CD4-positive, alpha-beta T cell treated with Interleukin-4 for 1 hour (primary cell): ENCODE data around the gene ANAPC1.
A peak's percentile ranks its signal among the peaks of the same experiment; 100 is the strongest.
"Not testable (repeated sequence)": the region's sequence is repeated elsewhere in the genome, so short reads cannot be mapped to it uniquely, and the experiment has no call there.

Experiments
- DNase-seq, 2 donors: peaks; one replicate each; pipeline ENCODE4 v3.0.0-alpha.2; 2020 to 2022

ANAPC1 gene

GRCh38 chr2:111903930-111904439, 20.0 kb upstream of the ANAPC1 start:
- no peak for DNase-seq

- DNase-seq: no peak
Measured at GRCh38 chr2:111903516-111903915, 19.5 kb upstream of the ANAPC1 start.

GRCh38 chr2:111900859-111901258, 16.9 kb upstream of the ANAPC1 start:
- DNase-seq: no peak

GRCh38 chr2:111898703-111899514, 14.9 kb upstream of the ANAPC1 start:
- no peak for DNase-seq

GRCh38 chr2:111897924-111898702, 14.1 kb upstream of the ANAPC1 start, which contains the start of gene MERTK:
Gene MERTK, plus strand, starts transcription at chr2:111898607. Its CDS starts 129 bp downstream, at chr2:111898736.
- peak; percentile 33 for DNase-seq

GRCh38 chr2:111897630-111897923, 13.6 kb upstream of the ANAPC1 start:
- no peak for DNase-seq

- DNase-seq: no peak
Measured at GRCh38 chr2:111896576-111896975, 12.6 kb upstream of the ANAPC1 start.

GRCh38 chr2:111896024-111896423, 12.0 kb upstream of the ANAPC1 start:
- no peak for DNase-seq

- DNase-seq: no peak
Measured at GRCh38 chr2:111884592-111884964, 585 bp upstream of the ANAPC1 start.

GRCh38 chr2:111872806-111873205, 11.2 kb downstream of the ANAPC1 start:
- DNase-seq: not testable (repeated sequence)

GRCh38 chr2:111865124-111865523, 18.9 kb downstream of the ANAPC1 start:
- DNase-seq: not testable (repeated sequence)

- DNase-seq: not testable (repeated sequence)
Measured at GRCh38 chr2:111860005-111860404, 24.0 kb downstream of the ANAPC1 start.

GRCh38 chr2:111852544-111852943, 31.4 kb downstream of the ANAPC1 start:
- not testable (repeated sequence) for DNase-seq

- DNase-seq: peak in 1 of 2 donors; percentile 16
Measured at GRCh38 chr2:111850646-111851045, 33.3 kb downstream of the ANAPC1 start.

- not testable (repeated sequence) for DNase-seq
Measured at GRCh38 chr2:111839625-111840282, 44.2 kb downstream of the ANAPC1 start.

- not testable (repeated sequence) for DNase-seq
Measured at GRCh38 chr2:111838992-111839391, 45.0 kb downstream of the ANAPC1 start.

GRCh38 chr2:111834221-111834620, 49.8 kb downstream of the ANAPC1 start:
- DNase-seq: not testable (repeated sequence)

- DNase-seq: not testable (repeated sequence)
Measured at GRCh38 chr2:111830479-111830878, 53.5 kb downstream of the ANAPC1 start.

- not testable (repeated sequence) for DNase-seq
Measured at GRCh38 chr2:111828217-111828766, 55.7 kb downstream of the ANAPC1 start.

- DNase-seq: not testable (repeated sequence)
Measured at GRCh38 chr2:111812970-111813622, 70.9 kb downstream of the ANAPC1 start.

GRCh38 chr2:111790633-111791032, 93.4 kb downstream of the ANAPC1 start:
- DNase-seq: not testable (repeated sequence)

- DNase-seq: not testable (repeated sequence)
Measured at GRCh38 chr2:111784081-111784480, 99.9 kb downstream of the ANAPC1 start.
